Measurements from ENCODE around the gene HTRA3. TPM values are rescaled to one million over a fixed set of nuclear protein-coding genes. Genes with fewer than 3 reads are reported as not detected.

The HTRA3 gene
- total RNA-seq, 5 donors from 2014 or later (not counting 1 experiment from before 2014, with no cell fraction given): 0.13 to 0.26 TPM; not detected in 3

GRCh38 chr4:8307714-8308113 lies 38.2 kb downstream of the HTRA3 start:
- DNase-seq: peak in 1 of 35 experiments; percentile 1
- Histone ChIP-seq H3K36me3 (ENCODE audit: control insufficient read depth in 2 of 2, extremely low read depth in 1 of 2, insufficient read depth in 1 of 2, low read length in 1 of 2) (no peaks in the 10 kb centered on the region), H3K27me3 (replicated peaks in 1 of 2; ENCODE audit: control insufficient read depth in 2 of 2, extremely low read depth in 1 of 2, insufficient read depth in 2 of 2, low read length in 1 of 2) (peaks cover 0 to 60% of the 10 kb centered on the region in 2 experiments), H3K4me1 (ENCODE audit: control insufficient read depth in 1 of 2, extremely low read depth in 1 of 2, insufficient read depth in 2 of 2, low read length in 2 of 2) (no peaks in the 10 kb centered on the region), H3K4me3 (ENCODE audit: control insufficient read depth in 1 of 2, extremely low read depth in 1 of 2, low read length in 1 of 2) (no peak overlapping the region), H3K9me3 (no peaks in the 10 kb centered on the region), H3K27ac (ENCODE audit: low read length) (no peak overlapping the region)
- WGBS (ENCODE audit: insufficient coverage): no CpG with 5 or more reads among the region's 7 CpGs
- POLR2A ChIA-PET: no interaction called here
- no peaks in the 10 kb centered on the region for H3K4me1 Mint-ChIP-seq
- peaks cover 5 to 24% of the 10 kb centered on the region in 2 donors for H3K27me3 Mint-ChIP-seq
- H3K4me3 Mint-ChIP-seq: no peak overlapping the region
- no peak overlapping the region for H3K27ac Mint-ChIP-seq
- CTCF ChIA-PET: no interaction called here
- H3K36me3 Mint-ChIP-seq: no peaks in the 10 kb centered on the region
- H3K9me3 Mint-ChIP-seq: peaks cover 6 to 8% (median 6%) of the 10 kb centered on the region in 3 donors
- ATAC-seq (replicated peaks in 1 of 4): no peak

GRCh38 chr4:8308144-8308543 lies 38.6 kb downstream of the HTRA3 start:
- peaks cover 5 to 24% of the 10 kb centered on the region in 2 donors for H3K27me3 Mint-ChIP-seq
- DNase-seq: no peak

DNA sequence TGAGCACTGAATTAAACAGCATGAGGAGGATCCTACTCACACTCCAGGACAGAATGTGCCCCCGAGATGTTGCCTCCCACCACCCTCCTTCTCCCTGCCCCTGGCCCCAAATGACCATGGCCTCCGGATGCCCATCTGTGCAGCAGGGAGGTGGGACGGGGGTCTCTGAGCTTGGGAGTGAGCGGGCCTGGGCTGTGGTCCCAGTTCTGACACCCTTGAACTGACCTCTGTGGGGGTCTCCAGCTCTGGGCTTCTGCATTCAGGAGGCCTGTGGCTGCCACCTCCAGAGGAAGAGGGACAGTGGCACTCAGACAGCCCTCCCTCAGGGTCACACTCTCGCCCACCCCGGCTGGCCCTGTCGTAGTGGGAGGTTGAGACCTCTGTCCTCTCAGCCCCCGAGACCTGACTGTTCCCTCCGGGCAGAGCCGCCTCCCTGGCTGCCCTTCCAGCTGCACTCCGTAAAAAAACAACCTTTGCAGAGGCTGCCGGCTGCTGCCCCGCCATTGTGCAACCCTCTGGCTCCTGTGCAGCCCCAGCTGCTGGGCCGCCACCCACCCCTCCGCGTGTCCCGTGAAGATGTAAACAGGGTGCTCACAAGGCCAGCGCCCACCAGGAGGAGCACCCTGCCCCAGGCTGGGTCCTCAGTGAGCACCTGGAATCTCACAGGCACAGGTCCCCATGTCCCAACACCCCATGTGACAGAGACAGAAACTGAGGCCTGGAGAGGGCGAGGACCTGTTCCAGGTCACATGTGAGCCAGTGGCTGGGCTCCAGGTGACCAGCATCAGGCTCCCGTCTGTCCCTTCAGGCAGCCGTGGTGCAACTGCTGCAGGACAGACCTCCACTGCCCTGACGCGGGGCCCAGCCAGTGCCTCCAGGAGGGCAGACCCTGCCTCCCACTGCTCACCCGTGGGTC lies 39.6 kb downstream of the HTRA3 start:
- Mint-ChIP-seq H3K9me3 (peaks cover 12 to 20% (median 15%) of the 10 kb centered on the region in 3 donors), H3K27ac (no peak overlapping the region), H3K27me3 (peaks cover 5 to 21% of the 10 kb centered on the region in 2 donors), H3K4me1 (no peaks in the 10 kb centered on the region), H3K4me3 (no peak overlapping the region), H3K36me3 (no peaks in the 10 kb centered on the region)
- Histone ChIP-seq H3K27ac (ENCODE audit: low read length) (no peak overlapping the region), H3K27me3 (replicated peaks in 1 of 2; ENCODE audit: control insufficient read depth in 2 of 2, extremely low read depth in 1 of 2, insufficient read depth in 2 of 2, low read length in 1 of 2) (peaks cover 0 to 52% of the 10 kb centered on the region in 2 experiments), H3K9me3 (no peaks in the 10 kb centered on the region), H3K4me3 (ENCODE audit: control insufficient read depth in 1 of 2, extremely low read depth in 1 of 2, low read length in 1 of 2) (no peak overlapping the region), H3K36me3 (ENCODE audit: control insufficient read depth in 2 of 2, extremely low read depth in 1 of 2, insufficient read depth in 1 of 2, low read length in 1 of 2) (no peaks in the 10 kb centered on the region), H3K4me1 (ENCODE audit: control insufficient read depth in 1 of 2, extremely low read depth in 1 of 2, insufficient read depth in 2 of 2, low read length in 2 of 2) (no peaks in the 10 kb centered on the region)
- no peak for ATAC-seq (replicated peaks in 1 of 4)
- DNase-seq: no peak
- ChIA-PET CTCF (no interaction called here), POLR2A (no interaction called here)
- 86% methylated on average over 23 of the region's 24 CpGs for WGBS (ENCODE audit: insufficient coverage)

More at GRCh38 chr4:8308144-8308543, 38.6 kb downstream of the HTRA3 start:
- Histone ChIP-seq H3K27me3 (replicated peaks in 1 of 2; ENCODE audit: control insufficient read depth in 2 of 2, extremely low read depth in 1 of 2, insufficient read depth in 2 of 2, low read length in 1 of 2) (peaks cover 0 to 56% of the 10 kb centered on the region in 2 experiments), H3K36me3 (ENCODE audit: control insufficient read depth in 2 of 2, extremely low read depth in 1 of 2, insufficient read depth in 1 of 2, low read length in 1 of 2) (no peaks in the 10 kb centered on the region), H3K9me3 (no peaks in the 10 kb centered on the region), H3K4me3 (ENCODE audit: control insufficient read depth in 1 of 2, extremely low read depth in 1 of 2, low read length in 1 of 2) (no peak overlapping the region), H3K4me1 (ENCODE audit: control insufficient read depth in 1 of 2, extremely low read depth in 1 of 2, insufficient read depth in 2 of 2, low read length in 2 of 2) (no peaks in the 10 kb centered on the region), H3K27ac (ENCODE audit: low read length) (no peak overlapping the region)
- Mint-ChIP-seq H3K36me3 (no peaks in the 10 kb centered on the region), H3K9me3 (peaks cover 9 to 12% (median 10%) of the 10 kb centered on the region in 3 donors), H3K4me3 (no peak overlapping the region), H3K4me1 (no peaks in the 10 kb centered on the region), H3K27ac (no peak overlapping the region)
- CTCF ChIA-PET: no interaction called here
- POLR2A ChIA-PET: no interaction called here
- 100% methylated on average over 2 of the region's 9 CpGs for WGBS (ENCODE audit: insufficient coverage)
- ATAC-seq (replicated peaks in 1 of 4): no peak

GRCh38 chr4:8310306-8310705 lies 40.8 kb downstream of the HTRA3 start:
- 62% methylated on average over 5 of the region's 10 CpGs for WGBS (ENCODE audit: insufficient coverage)
- H3K9me3 ChIP-seq: no peaks in the 10 kb centered on the region
- H3K4me1 ChIP-seq (ENCODE audit: control insufficient read depth in 1 of 2, extremely low read depth in 1 of 2, insufficient read depth in 2 of 2, low read length in 2 of 2): no peaks in the 10 kb centered on the region
- CTCF ChIA-PET: interaction anchor here in 1 of 2 donors (0.7 kb wide), 1 partner anchor 69 kb away, joined by 5 read pairs; no protein-coding TSS in a partner anchor
- Mint-ChIP-seq H3K4me3 (no peak overlapping the region), H3K27ac (no peak overlapping the region), H3K27me3 (peaks cover 5 to 21% of the 10 kb centered on the region in 2 donors), H3K4me1 (no peaks in the 10 kb centered on the region), H3K36me3 (no peaks in the 10 kb centered on the region), H3K9me3 (peaks cover 12 to 21% (median 15%) of the 10 kb centered on the region in 3 donors)
- POLR2A ChIA-PET: no interaction called here
- ATAC-seq (replicated peaks in 1 of 4) (no peak), DNase-seq (no peak)
- no peak overlapping the region for H3K27ac ChIP-seq (ENCODE audit: low read length)
- peaks cover 0 to 48% of the 10 kb centered on the region in 2 experiments for H3K27me3 ChIP-seq (replicated peaks in 1 of 2; ENCODE audit: control insufficient read depth in 2 of 2, extremely low read depth in 1 of 2, insufficient read depth in 2 of 2, low read length in 1 of 2)
- H3K4me3 ChIP-seq (ENCODE audit: control insufficient read depth in 1 of 2, extremely low read depth in 1 of 2, low read length in 1 of 2): no peak overlapping the region
- no peaks in the 10 kb centered on the region for H3K36me3 ChIP-seq (ENCODE audit: control insufficient read depth in 2 of 2, extremely low read depth in 1 of 2, insufficient read depth in 1 of 2, low read length in 1 of 2)

GRCh38 chr4:8311101-8312068 lies 41.8 kb downstream of the HTRA3 start:
- H3K4me3 Mint-ChIP-seq: no peak overlapping the region

GRCh38 chr4:8312069-8312445 lies 42.5 kb downstream of the HTRA3 start:
- no peaks in the 10 kb centered on the region for H3K4me1 ChIP-seq (ENCODE audit: control insufficient read depth in 1 of 2, extremely low read depth in 1 of 2, insufficient read depth in 2 of 2, low read length in 2 of 2)
- no peak overlapping the region for H3K4me3 ChIP-seq (ENCODE audit: control insufficient read depth in 1 of 2, extremely low read depth in 1 of 2, low read length in 1 of 2)
- peaks cover 5 to 16% of the 10 kb centered on the region in 2 donors for H3K27me3 Mint-ChIP-seq
- H3K36me3 Mint-ChIP-seq: no peaks in the 10 kb centered on the region
- peaks cover 12 to 21% (median 15%) of the 10 kb centered on the region in 3 donors for H3K9me3 Mint-ChIP-seq
- H3K27me3 ChIP-seq (replicated peaks in 1 of 2; ENCODE audit: control insufficient read depth in 2 of 2, extremely low read depth in 1 of 2, insufficient read depth in 2 of 2, low read length in 1 of 2): peaks cover 0 to 54% of the 10 kb centered on the region in 2 experiments
- H3K36me3 ChIP-seq (ENCODE audit: control insufficient read depth in 2 of 2, extremely low read depth in 1 of 2, insufficient read depth in 1 of 2, low read length in 1 of 2): no peaks in the 10 kb centered on the region
- WGBS (ENCODE audit: insufficient coverage): 83% methylated on average over 3 of the region's 3 CpGs
- no peak overlapping the region for H3K27ac ChIP-seq (ENCODE audit: low read length)
- no peaks in the 10 kb centered on the region for H3K9me3 ChIP-seq
- ChIA-PET CTCF (no interaction called here), POLR2A (no interaction called here)
- no peaks in the 10 kb centered on the region for H3K4me1 Mint-ChIP-seq
- no peak overlapping the region for H3K27ac Mint-ChIP-seq
- ATAC-seq (replicated peaks in 1 of 4): no peak
- DNase-seq: no peak
- H3K4me3 Mint-ChIP-seq: no peak overlapping the region

More at GRCh38 chr4:8311101-8312068, 41.8 kb downstream of the HTRA3 start:
- POLR2A ChIA-PET: no interaction called here
- Histone ChIP-seq H3K27ac (ENCODE audit: low read length) (no peak overlapping the region), H3K36me3 (ENCODE audit: control insufficient read depth in 2 of 2, extremely low read depth in 1 of 2, insufficient read depth in 1 of 2, low read length in 1 of 2) (no peaks in the 10 kb centered on the region), H3K4me3 (ENCODE audit: control insufficient read depth in 1 of 2, extremely low read depth in 1 of 2, low read length in 1 of 2) (no peak overlapping the region), H3K4me1 (ENCODE audit: control insufficient read depth in 1 of 2, extremely low read depth in 1 of 2, insufficient read depth in 2 of 2, low read length in 2 of 2) (no peaks in the 10 kb centered on the region), H3K27me3 (replicated peaks in 1 of 2; ENCODE audit: control insufficient read depth in 2 of 2, extremely low read depth in 1 of 2, insufficient read depth in 2 of 2, low read length in 1 of 2) (peaks cover 0 to 57% of the 10 kb centered on the region in 2 experiments), H3K9me3 (no peaks in the 10 kb centered on the region)
- H3K27ac Mint-ChIP-seq: no peak overlapping the region
- WGBS (ENCODE audit: insufficient coverage): 74% methylated on average over 5 of the region's 13 CpGs
- H3K4me1 Mint-ChIP-seq: no peaks in the 10 kb centered on the region
- ATAC-seq (replicated peaks in 1 of 4): no peak
- peaks cover 5 to 14% of the 10 kb centered on the region in 2 donors for H3K27me3 Mint-ChIP-seq
- no peaks in the 10 kb centered on the region for H3K36me3 Mint-ChIP-seq
- peaks cover 12 to 21% (median 15%) of the 10 kb centered on the region in 3 donors for H3K9me3 Mint-ChIP-seq
- DNase-seq: peak in 1 of 35 experiments; percentile 2
- CTCF ChIA-PET: no interaction called here

Data from T-cell (primary cell).